ENCODE data around the gene OGFOD3. TPM values are rescaled to one million over a fixed set of nuclear protein-coding genes. Genes with fewer than 3 reads are reported as not detected.
A peak's percentile ranks its signal among the peaks of the same experiment; 100 is the strongest.

OGFOD3 gene
- total and polyA plus RNA-seq, 2 donors: 11.2 to 14.1 TPM

GRCh38 chr17:82438401-82439193 is 20.2 kb upstream of the OGFOD3 start:
- H3K9me3 ChIP-seq (ENCODE audit: control insufficient read depth in 2 of 2, insufficient read depth in 1 of 2, low read length in 1 of 2): peaks cover 1 to 12% of the 10 kb centered on the region in 2 donors
- no peaks in the 10 kb centered on the region for H3K27me3 ChIP-seq (ENCODE audit: control insufficient read depth in 2 of 2, insufficient read depth in 1 of 2, low read length in 1 of 2)
- WGBS: 97% methylated on average over 26 of the region's 26 CpGs
- H3K27ac ChIP-seq (ENCODE audit: low read depth in 1 of 2, low read length in 1 of 2): no peak overlapping the region
- no peak overlapping the region for H3K4me3 ChIP-seq (ENCODE audit: low read length in 2 of 2)
- no peak for DNase-seq (ENCODE audit: low read depth in 6 of 9, low spot score in 9 of 9)
- H3K4me1 ChIP-seq (ENCODE audit: control insufficient read depth in 2 of 2, insufficient read depth in 2 of 2, low read length in 2 of 2): no peaks in the 10 kb centered on the region
- H3K36me3 ChIP-seq (ENCODE audit: control insufficient read depth in 2 of 2, insufficient read depth in 2 of 2, low read length in 1 of 2): peaks cover 40 to 50% of the 10 kb centered on the region in 2 donors

DNA sequence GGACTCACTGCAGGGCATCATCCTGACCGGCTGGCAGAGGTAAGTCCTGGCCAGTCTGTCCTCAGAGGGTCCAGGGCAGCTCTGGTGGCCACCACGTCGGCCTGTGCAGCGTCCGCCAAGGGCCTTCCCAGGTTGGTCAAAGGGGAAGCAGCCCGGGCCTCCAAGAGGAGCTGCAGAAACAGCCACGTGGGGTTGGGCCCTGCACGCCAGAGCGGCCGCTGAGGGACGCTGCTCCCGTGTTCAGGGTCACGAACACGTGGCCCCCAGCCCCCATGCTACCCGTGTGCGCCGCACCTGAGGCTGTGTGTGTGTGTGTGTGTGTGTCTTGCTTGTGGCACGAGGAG is 18.9 kb upstream of the OGFOD3 start:
- no peak overlapping the region for H3K4me3 ChIP-seq (ENCODE audit: low read length in 2 of 2)
- WGBS: 98% methylated on average over 18 of the region's 18 CpGs
- H3K36me3 ChIP-seq (ENCODE audit: control insufficient read depth in 2 of 2, insufficient read depth in 2 of 2, low read length in 1 of 2): peaks cover 33 to 37% of the 10 kb centered on the region in 2 donors
- no peak for DNase-seq (ENCODE audit: low read depth in 6 of 9, low spot score in 9 of 9)
- H3K9me3 ChIP-seq (ENCODE audit: control insufficient read depth in 2 of 2, insufficient read depth in 1 of 2, low read length in 1 of 2): peaks cover 1 to 12% of the 10 kb centered on the region in 2 donors
- no peaks in the 10 kb centered on the region for H3K27me3 ChIP-seq (ENCODE audit: control insufficient read depth in 2 of 2, insufficient read depth in 1 of 2, low read length in 1 of 2)
- no peaks in the 10 kb centered on the region for H3K4me1 ChIP-seq (ENCODE audit: control insufficient read depth in 2 of 2, insufficient read depth in 2 of 2, low read length in 2 of 2)
- no peak overlapping the region for H3K27ac ChIP-seq (ENCODE audit: low read depth in 1 of 2, low read length in 1 of 2)

DNA sequence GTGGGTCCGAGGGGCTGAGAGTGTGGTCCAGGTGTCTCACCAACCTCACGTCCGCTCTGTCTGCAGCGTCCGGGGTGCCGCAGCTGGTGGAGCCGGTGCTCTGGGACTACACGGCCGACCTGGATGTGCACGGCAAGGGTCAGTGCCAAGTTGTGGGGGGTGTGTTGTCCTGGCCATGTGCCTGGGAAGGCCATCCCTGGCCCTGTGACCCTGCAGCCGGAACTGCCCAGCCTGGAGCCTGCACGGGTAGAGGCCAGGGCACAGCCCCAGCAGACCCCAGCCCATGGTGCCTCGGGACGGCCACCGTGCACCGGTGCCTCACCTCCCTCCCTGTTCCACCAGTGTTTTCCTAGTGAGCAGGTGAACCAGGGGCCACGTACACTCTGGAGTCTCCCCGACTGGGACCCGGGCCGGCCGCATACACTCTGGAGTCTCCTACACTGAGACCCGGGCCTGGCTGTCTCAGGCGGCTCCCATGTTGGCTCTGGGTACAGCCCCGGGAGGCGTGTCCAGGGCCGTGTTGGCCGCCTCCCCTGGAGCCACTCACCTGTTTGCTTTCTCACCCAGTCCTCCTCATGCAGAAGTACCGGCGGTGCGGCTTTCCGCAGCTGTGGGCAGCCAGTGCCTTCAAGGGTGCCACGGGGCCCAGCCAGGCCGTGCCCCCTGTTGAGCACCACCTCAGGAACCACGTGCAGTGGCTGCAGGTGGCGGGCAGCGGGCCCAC is 18.4 kb upstream of the OGFOD3 start:
- H3K9me3 ChIP-seq (ENCODE audit: control insufficient read depth in 2 of 2, insufficient read depth in 1 of 2, low read length in 1 of 2): peaks cover 1 to 10% of the 10 kb centered on the region in 2 donors
- peaks cover 30 to 36% of the 10 kb centered on the region in 2 donors for H3K36me3 ChIP-seq (ENCODE audit: control insufficient read depth in 2 of 2, insufficient read depth in 2 of 2, low read length in 1 of 2)
- no peaks in the 10 kb centered on the region for H3K27me3 ChIP-seq (ENCODE audit: control insufficient read depth in 2 of 2, insufficient read depth in 1 of 2, low read length in 1 of 2)
- H3K4me3 ChIP-seq (ENCODE audit: low read length in 2 of 2): no peak overlapping the region
- H3K4me1 ChIP-seq (ENCODE audit: control insufficient read depth in 2 of 2, insufficient read depth in 2 of 2, low read length in 2 of 2): no peaks in the 10 kb centered on the region
- DNase-seq (ENCODE audit: low read depth in 6 of 9, low spot score in 9 of 9): no peak
- 97% methylated on average over 36 of the region's 36 CpGs for WGBS
- no peak overlapping the region for H3K27ac ChIP-seq (ENCODE audit: low read depth in 1 of 2, low read length in 1 of 2)

GRCh38 chr17:82435601-82436583 is 17.5 kb upstream of the OGFOD3 start:
- 97% methylated on average over 43 of the region's 43 CpGs for WGBS
- Histone ChIP-seq H3K27ac (ENCODE audit: low read depth in 1 of 2, low read length in 1 of 2) (no peak overlapping the region), H3K27me3 (ENCODE audit: control insufficient read depth in 2 of 2, insufficient read depth in 1 of 2, low read length in 1 of 2) (no peaks in the 10 kb centered on the region), H3K9me3 (ENCODE audit: control insufficient read depth in 2 of 2, insufficient read depth in 1 of 2, low read length in 1 of 2) (peaks cover 0 to 2% of the 10 kb centered on the region in 2 donors), H3K4me1 (ENCODE audit: control insufficient read depth in 2 of 2, insufficient read depth in 2 of 2, low read length in 2 of 2) (no peaks in the 10 kb centered on the region), H3K4me3 (ENCODE audit: low read length in 2 of 2) (no peak overlapping the region), H3K36me3 (ENCODE audit: control insufficient read depth in 2 of 2, insufficient read depth in 2 of 2, low read length in 1 of 2) (peaks cover 24 to 33% of the 10 kb centered on the region in 2 donors)
- DNase-seq (ENCODE audit: low read depth in 6 of 9, low spot score in 9 of 9): no peak

GRCh38 chr17:82435103-82435502 is 16.7 kb upstream of the OGFOD3 start:
- no peak for DNase-seq (ENCODE audit: low read depth in 6 of 9, low spot score in 9 of 9)
- Histone ChIP-seq H3K4me1 (ENCODE audit: control insufficient read depth in 2 of 2, insufficient read depth in 2 of 2, low read length in 2 of 2) (no peaks in the 10 kb centered on the region), H3K27me3 (ENCODE audit: control insufficient read depth in 2 of 2, insufficient read depth in 1 of 2, low read length in 1 of 2) (no peaks in the 10 kb centered on the region), H3K4me3 (ENCODE audit: low read length in 2 of 2) (no peak overlapping the region), H3K9me3 (ENCODE audit: control insufficient read depth in 2 of 2, insufficient read depth in 1 of 2, low read length in 1 of 2) (no peaks in the 10 kb centered on the region), H3K27ac (ENCODE audit: low read depth in 1 of 2, low read length in 1 of 2) (no peak overlapping the region), H3K36me3 (ENCODE audit: control insufficient read depth in 2 of 2, insufficient read depth in 2 of 2, low read length in 1 of 2) (peaks cover 24 to 34% of the 10 kb centered on the region in 2 donors)
- 95% methylated on average over 12 of the region's 12 CpGs for WGBS

DNA sequence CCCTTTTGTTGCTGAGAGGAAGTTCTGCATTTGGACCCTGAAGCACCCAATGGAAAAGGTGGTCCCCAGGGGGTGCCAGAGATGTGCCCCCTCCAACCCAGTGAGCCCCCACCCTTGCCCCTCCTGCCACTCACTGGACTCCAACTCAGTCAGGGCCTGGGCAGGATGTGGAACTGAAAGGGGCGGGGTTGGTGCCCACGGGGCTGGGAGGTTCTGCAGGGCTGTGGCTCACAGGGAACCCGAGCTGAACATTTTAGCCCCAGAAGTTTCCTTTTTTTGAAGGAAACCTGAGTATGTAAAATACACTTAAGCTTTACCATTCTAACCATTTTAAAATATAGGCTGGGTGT is 15.8 kb upstream of the OGFOD3 start:
- H3K36me3 ChIP-seq (ENCODE audit: control insufficient read depth in 2 of 2, insufficient read depth in 2 of 2, low read length in 1 of 2): peaks cover 21 to 31% of the 10 kb centered on the region in 2 donors
- 32% methylated on average over 3 of the region's 3 CpGs for WGBS

GRCh38 chr17:82433560-82434215 is 15.3 kb upstream of the OGFOD3 start:
- no peak for DNase-seq (ENCODE audit: low read depth in 6 of 9, low spot score in 9 of 9)
- peaks cover 0 to 5% of the 10 kb centered on the region in 2 donors for H3K9me3 ChIP-seq (ENCODE audit: control insufficient read depth in 2 of 2, insufficient read depth in 1 of 2, low read length in 1 of 2)
- H3K27ac ChIP-seq (ENCODE audit: low read depth in 1 of 2, low read length in 1 of 2): no peak overlapping the region
- H3K4me3 ChIP-seq (ENCODE audit: low read length in 2 of 2): no peak overlapping the region
- no peaks in the 10 kb centered on the region for H3K4me1 ChIP-seq (ENCODE audit: control insufficient read depth in 2 of 2, insufficient read depth in 2 of 2, low read length in 2 of 2)
- peaks cover 21 to 31% of the 10 kb centered on the region in 2 donors for H3K36me3 ChIP-seq (ENCODE audit: control insufficient read depth in 2 of 2, insufficient read depth in 2 of 2, low read length in 1 of 2)
- WGBS: 95% methylated on average over 32 of the region's 32 CpGs
- no peaks in the 10 kb centered on the region for H3K27me3 ChIP-seq (ENCODE audit: control insufficient read depth in 2 of 2, insufficient read depth in 1 of 2, low read length in 1 of 2)

More for the DNA sequence above, 15.8 kb upstream of the OGFOD3 start:
- no peaks in the 10 kb centered on the region for H3K4me1 ChIP-seq (ENCODE audit: control insufficient read depth in 2 of 2, insufficient read depth in 2 of 2, low read length in 2 of 2)
- peak in 1 of 9 donors; percentile 21 for DNase-seq (ENCODE audit: low read depth in 6 of 9, low spot score in 9 of 9)
- no peak overlapping the region for H3K27ac ChIP-seq (ENCODE audit: low read depth in 1 of 2, low read length in 1 of 2)
- H3K9me3 ChIP-seq (ENCODE audit: control insufficient read depth in 2 of 2, insufficient read depth in 1 of 2, low read length in 1 of 2): peaks cover 0 to 5% of the 10 kb centered on the region in 2 donors
- no peaks in the 10 kb centered on the region for H3K27me3 ChIP-seq (ENCODE audit: control insufficient read depth in 2 of 2, insufficient read depth in 1 of 2, low read length in 1 of 2)
- no peak overlapping the region for H3K4me3 ChIP-seq (ENCODE audit: low read length in 2 of 2)

DNA sequence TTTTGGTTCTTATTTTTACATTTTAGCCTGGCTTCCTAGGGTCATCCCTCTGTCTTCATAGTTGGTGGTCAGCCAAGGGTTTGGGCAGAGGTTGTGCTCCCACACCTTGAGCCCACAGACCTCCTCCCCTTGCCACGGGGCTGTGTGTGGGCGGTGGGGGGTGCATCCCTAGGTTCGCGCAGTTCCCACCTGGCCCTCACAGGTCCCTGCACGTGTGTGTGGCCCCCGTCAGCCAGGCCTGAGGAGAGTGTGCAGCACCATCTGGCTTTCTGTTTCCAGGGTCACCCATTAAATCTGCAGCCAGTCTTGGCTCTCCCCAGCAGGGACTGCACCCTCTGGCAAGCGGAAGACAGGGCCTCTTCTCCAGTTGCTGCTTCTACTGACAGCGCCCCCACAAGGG is 13.6 kb upstream of the OGFOD3 start:
- no peaks in the 10 kb centered on the region for H3K27me3 ChIP-seq (ENCODE audit: control insufficient read depth in 2 of 2, insufficient read depth in 1 of 2, low read length in 1 of 2)

More for the DNA sequence above, 13.6 kb upstream of the OGFOD3 start:
- Histone ChIP-seq H3K4me1 (ENCODE audit: control insufficient read depth in 2 of 2, insufficient read depth in 2 of 2, low read length in 2 of 2) (no peaks in the 10 kb centered on the region), H3K9me3 (ENCODE audit: control insufficient read depth in 2 of 2, insufficient read depth in 1 of 2, low read length in 1 of 2) (peaks cover 0 to 7% of the 10 kb centered on the region in 2 donors), H3K36me3 (ENCODE audit: control insufficient read depth in 2 of 2, insufficient read depth in 2 of 2, low read length in 1 of 2) (peaks cover 17 to 26% of the 10 kb centered on the region in 2 donors), H3K27ac (ENCODE audit: low read depth in 1 of 2, low read length in 1 of 2) (no peak overlapping the region), H3K4me3 (ENCODE audit: low read length in 2 of 2) (no peak overlapping the region)
- DNase-seq (ENCODE audit: low read depth in 6 of 9, low spot score in 9 of 9): no peak
- WGBS: 86% methylated on average over 8 of the region's 8 CpGs

Measured in thymus (tissue), 11 donors.